C4-2B (cell line): ENCODE results near the gene RPP40.

Experiments used
- CTCF ChIP-seq: fragments of 450-650 bp; conservative IDR thresholded peaks from 2 replicates; pipeline ENCODE4 v1.5.1; 2017; ENCODE audit warnings: mild to moderate bottlenecking
- ZFX ChIP-seq: fragments of 450-650 bp; IDR thresholded peaks from 2 replicates; pipeline ENCODE4 v1.6.1; 2017

- TF ChIP-seq CTCF (no peak), ZFX (no peak)
These were observed 26.4 kb downstream of the RPP40 start for GRCh38 chr6:4977468-4977867.
